Measurements from ENCODE around the gene NT5E. TPM values are rescaled to one million over a fixed set of nuclear protein-coding genes. Genes with fewer than 3 reads are reported as not detected.

The NT5E gene
- total and polyA plus RNA-seq, 12 donors, result 2.9 to 14.2 (median 9.6) TPM

DNA sequence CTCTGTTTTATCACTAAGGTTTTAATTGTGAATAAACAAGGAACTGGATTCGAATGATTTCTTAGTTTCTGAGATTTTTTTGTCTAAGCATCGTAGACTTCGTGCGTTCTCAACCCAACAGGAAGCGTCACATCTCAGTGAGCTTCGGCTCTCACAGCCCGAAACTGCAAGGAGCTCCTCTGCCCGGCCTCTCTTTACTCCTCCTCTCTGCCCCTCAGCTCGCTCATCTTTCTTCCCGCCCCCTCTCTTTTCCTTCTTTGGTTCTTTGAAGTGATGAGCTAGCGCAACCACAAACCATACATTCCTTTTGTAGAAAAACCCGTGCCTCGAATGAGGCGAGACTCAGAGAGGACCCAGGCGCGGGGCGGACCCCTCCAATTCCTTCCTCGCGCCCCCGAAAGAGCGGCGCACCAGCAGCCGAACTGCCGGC lies 480 bp upstream of the NT5E start:
- Histone ChIP-seq H3K4me3 (peak overlapping the region in 3 of 4 donors; percentile 11 to 66 (median 18)), H3K4me1 (replicated peaks in 1 of 2) (peaks cover 8 to 10% of the 10 kb centered on the region in 2 donors), H3K9me3 (replicated peaks in 1 of 3) (no peaks in the 10 kb centered on the region), H3K27ac (peak overlapping the region in 4 of 5 donors; percentile 18 to 82 (median 54)), H3K36me3 (replicated peaks in 1 of 2) (no peaks in the 10 kb centered on the region), H3K27me3 (peaks cover 11% of the 10 kb centered on the region)
- no peak for DNase-seq
- TF ChIP-seq, protein P1, sequence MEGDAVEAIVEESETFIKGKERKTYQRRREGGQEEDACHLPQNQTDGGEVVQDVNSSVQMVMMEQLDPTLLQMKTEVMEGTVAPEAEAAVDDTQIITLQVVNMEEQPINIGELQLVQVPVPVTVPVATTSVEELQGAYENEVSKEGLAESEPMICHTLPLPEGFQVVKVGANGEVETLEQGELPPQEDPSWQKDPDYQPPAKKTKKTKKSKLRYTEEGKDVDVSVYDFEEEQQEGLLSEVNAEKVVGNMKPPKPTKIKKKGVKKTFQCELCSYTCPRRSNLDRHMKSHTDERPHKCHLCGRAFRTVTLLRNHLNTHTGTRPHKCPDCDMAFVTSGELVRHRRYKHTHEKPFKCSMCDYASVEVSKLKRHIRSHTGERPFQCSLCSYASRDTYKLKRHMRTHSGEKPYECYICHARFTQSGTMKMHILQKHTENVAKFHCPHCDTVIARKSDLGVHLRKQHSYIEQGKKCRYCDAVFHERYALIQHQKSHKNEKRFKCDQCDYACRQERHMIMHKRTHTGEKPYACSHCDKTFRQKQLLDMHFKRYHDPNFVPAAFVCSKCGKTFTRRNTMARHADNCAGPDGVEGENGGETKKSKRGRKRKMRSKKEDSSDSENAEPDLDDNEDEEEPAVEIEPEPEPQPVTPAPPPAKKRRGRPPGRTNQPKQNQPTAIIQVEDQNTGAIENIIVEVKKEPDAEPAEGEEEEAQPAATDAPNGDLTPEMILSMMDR (IDR thresholded peaks at IDR 0.05), result no peak
- no peak for TF ChIP-seq POLR2A (IDR thresholded peaks at IDR 0.05)
- intact Hi-C loops (cut with DNase I), result no loop called here
- WGBS, 4 donors, result 1 to 3% (median 2%) methylated on average over 22 to 24 of the region's 24 CpGs

DNA sequence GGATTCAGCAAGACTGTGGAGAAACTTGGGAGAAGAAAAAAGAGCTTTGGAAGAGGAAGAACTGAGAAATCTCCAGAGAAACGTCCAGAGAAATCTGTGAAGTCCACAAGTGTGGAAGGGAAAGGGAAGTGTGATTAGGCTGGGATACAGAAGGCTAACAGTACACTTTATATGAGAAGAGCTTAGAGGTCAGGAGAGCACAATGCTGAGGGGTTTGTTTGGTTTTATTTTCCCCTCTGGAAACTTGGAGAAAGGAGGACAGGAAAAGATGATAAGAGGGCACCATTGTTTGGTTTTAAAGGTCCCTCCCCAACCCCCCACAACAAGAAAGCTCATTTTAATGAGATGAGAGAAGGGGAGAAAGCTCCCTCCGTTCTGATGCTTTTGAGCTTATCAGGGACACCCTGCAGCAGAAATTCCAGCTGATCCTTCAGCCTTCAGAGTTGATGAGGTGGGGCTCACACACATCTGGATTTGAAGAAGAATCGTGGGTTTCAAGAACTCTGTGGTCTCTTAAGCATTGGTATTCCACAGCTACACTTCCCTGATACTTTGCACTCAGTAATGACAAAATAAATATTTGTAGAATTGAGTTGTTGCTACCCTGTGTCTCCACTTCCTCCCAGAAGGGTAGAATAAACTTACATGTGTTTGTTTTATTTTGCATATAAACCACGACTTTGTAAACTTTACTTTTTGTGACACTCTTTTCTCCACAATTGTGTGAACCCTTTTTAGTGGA lies 1.9 kb downstream of the NT5E start:
- Histone ChIP-seq H3K9me3 (replicated peaks in 1 of 3) (no peaks in the 10 kb centered on the region), H3K27me3 (peaks cover 11% of the 10 kb centered on the region), H3K27ac (no peak overlapping the region), H3K4me3 (peak overlapping the region in 1 of 4 donors; percentile 66), H3K4me1 (replicated peaks in 1 of 2) (peaks cover 8 to 10% of the 10 kb centered on the region in 2 donors), H3K36me3 (replicated peaks in 1 of 2) (no peaks in the 10 kb centered on the region)
- DNase-seq, result no peak
- TF ChIP-seq, protein P1 (IDR thresholded peaks at IDR 0.05), result no peak
- no peak for TF ChIP-seq POLR2A (IDR thresholded peaks at IDR 0.05)
- intact Hi-C loops (cut with DNase I), result no loop called here
- 34 to 51% (median 46%) methylated on average over 4 of the region's 4 CpGs for WGBS, 4 donors

DNA sequence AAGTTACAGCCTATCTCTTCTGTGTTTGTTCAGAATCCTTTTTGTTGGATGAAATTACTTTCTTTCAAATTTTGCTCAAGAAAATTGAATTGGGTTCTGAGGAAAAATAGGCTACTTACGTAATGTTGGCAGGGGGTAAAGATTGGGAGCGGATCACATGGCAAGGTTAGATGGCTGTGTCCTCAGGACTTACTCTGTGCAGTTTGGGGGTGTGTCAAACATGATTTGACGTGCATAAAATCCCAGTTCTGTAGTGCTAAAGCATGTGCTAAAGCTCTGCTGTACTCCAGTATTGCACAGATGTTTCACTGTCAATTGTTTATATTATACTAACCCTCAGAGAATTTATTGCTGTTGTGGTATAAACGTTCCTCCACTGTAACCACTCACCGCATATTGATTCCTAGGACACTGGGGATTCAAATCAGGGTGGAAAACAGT lies 2.6 kb downstream of the NT5E start:
- no peaks in the 10 kb centered on the region for H3K9me3 ChIP-seq (replicated peaks in 1 of 3)
- WGBS, 4 donors, result 61 to 73% (median 67%) methylated on average over 5 of the region's 5 CpGs
- H3K27me3 ChIP-seq, result peaks cover 8% of the 10 kb centered on the region
- DNase-seq, result no peak
- no peak overlapping the region for H3K27ac ChIP-seq
- peaks cover 8 to 10% of the 10 kb centered on the region in 2 donors for H3K4me1 ChIP-seq (replicated peaks in 1 of 2)
- no peak overlapping the region for H3K4me3 ChIP-seq
- TF ChIP-seq, protein P1 (IDR thresholded peaks at IDR 0.05), result no peak
- TF ChIP-seq POLR2A (IDR thresholded peaks at IDR 0.05), result no peak
- H3K36me3 ChIP-seq (replicated peaks in 1 of 2), result no peaks in the 10 kb centered on the region
- intact Hi-C loops (cut with DNase I), result no loop called here

DNA sequence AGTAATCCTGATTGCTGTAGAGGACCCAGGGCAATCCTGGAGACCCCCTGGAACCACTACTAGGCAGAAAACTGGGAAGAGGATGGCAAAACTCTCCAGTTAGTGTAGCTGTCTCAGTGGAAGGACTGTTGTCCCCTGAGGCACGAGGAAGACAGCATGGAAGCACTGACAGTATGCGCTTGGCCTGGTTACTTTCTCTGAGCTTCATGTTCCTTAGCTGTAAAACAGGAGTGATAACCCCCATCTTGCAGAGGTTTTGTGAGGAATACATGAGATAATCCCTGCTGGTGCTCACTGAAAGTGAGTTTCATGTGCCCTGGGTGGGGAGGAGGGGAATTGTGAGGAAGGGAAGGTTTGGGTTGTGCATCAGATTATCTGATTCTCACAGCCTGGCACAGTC lies 3.2 kb downstream of the NT5E start:
- no peak overlapping the region for H3K4me3 ChIP-seq
- no peaks in the 10 kb centered on the region for H3K36me3 ChIP-seq (replicated peaks in 1 of 2)
- DNase-seq, result no peak
- no peaks in the 10 kb centered on the region for H3K9me3 ChIP-seq (replicated peaks in 1 of 3)
- intact Hi-C loops (cut with DNase I), result no loop called here
- no peak overlapping the region for H3K27ac ChIP-seq
- TF ChIP-seq, protein P1 (IDR thresholded peaks at IDR 0.05), result no peak
- no peak for TF ChIP-seq POLR2A (IDR thresholded peaks at IDR 0.05)
- 88 to 94% (median 90%) methylated on average over 2 of the region's 2 CpGs for WGBS, 4 donors
- peaks cover 3% of the 10 kb centered on the region for H3K27me3 ChIP-seq
- peaks cover 3 to 10% of the 10 kb centered on the region in 2 donors for H3K4me1 ChIP-seq (replicated peaks in 1 of 2)
